ENCODE data around the gene ADAMTS9. TPM values are rescaled to one million over a fixed set of nuclear protein-coding genes. Genes with fewer than 3 reads are reported as not detected.

Gene ADAMTS9
- total and polyA plus RNA-seq, 12 donors = 9.7 to 102 (median 18.6) TPM

DNA sequence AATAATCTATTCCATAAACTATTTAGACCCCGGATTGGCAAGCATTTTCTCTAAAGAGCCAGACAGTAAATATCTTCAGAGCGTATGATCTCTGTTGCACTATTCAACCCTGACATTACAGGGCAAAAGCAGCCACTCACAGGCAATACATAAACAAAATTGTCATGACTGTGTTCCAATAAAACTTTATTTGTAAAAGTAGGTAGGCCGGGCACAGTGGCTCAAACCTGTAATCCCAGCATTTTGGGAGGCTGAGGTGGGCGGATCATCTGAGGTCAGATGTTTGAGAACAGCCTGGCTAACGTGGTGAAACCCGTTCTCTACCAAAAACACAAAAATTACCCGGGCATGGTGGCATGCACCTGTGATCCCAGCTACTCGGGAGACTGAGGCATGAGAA lies 66.5 kb downstream of the ADAMTS9 start:
- H3K9me3 ChIP-seq = no peaks in the 10 kb centered on the region
- no peak for TF ChIP-seq CTCF (IDR thresholded peaks at IDR 0.05)
- H3K4me1 ChIP-seq = peaks cover 0 to 36% (median 10%) of the 10 kb centered on the region in 9 donors
- H3K4me3 ChIP-seq = no peak overlapping the region
- no peak for ATAC-seq
- intact Hi-C loops (cut with DNase I) = no loop called here
- no peak for DNase-seq
- H3K27me3 ChIP-seq = no peaks in the 10 kb centered on the region
- H3K36me3 ChIP-seq = peaks cover 0 to 84% (median 6%) of the 10 kb centered on the region in 9 donors
- H3K27ac ChIP-seq = no peak overlapping the region
- WGBS, 2 donors = 96 to 98% methylated on average over 8 of the region's 8 CpGs

DNA sequence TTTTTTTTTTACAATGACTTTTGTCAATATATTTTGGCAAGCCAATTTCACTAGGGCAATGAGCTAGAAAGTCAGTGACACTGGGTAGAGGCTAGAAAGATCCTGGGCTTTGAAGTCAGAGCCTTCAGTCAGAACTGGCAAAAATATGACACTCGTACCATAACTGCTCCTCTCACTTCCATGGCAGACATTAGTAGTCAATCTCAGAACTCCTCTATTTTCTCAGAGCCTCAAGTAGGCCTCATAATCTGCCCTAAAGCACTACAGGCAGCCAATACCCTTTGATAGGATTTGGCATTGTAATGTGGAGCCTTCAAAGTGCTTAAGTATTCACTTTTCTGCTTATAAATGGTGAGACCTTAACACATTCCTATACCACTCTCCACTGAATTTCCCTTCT lies 67.8 kb downstream of the ADAMTS9 start:
- no peak for TF ChIP-seq CTCF (IDR thresholded peaks at IDR 0.05)
- H3K4me1 ChIP-seq = peaks cover 0 to 48% (median 22%) of the 10 kb centered on the region in 9 donors
- DNase-seq = no peak
- peaks cover 0 to 85% (median 6%) of the 10 kb centered on the region in 9 donors for H3K36me3 ChIP-seq
- no peaks in the 10 kb centered on the region for H3K27me3 ChIP-seq
- no peaks in the 10 kb centered on the region for H3K9me3 ChIP-seq
- H3K4me3 ChIP-seq = no peak overlapping the region
- H3K27ac ChIP-seq = peak overlapping the region in 3 of 10 donors; percentile 1 to 61 (median 53)
- WGBS, 2 donors = 88 to 91% methylated on average over 1 of the region's 1 CpG
- intact Hi-C loops (cut with DNase I) = no loop called here
- no peak for ATAC-seq

GRCh38 chr3:64619216-64619615 lies 68.6 kb downstream of the ADAMTS9 start:
- ATAC-seq (peak in 1 of 8 donors; percentile 59), DNase-seq (no peak)
- H3K4me3 ChIP-seq = no peak overlapping the region
- H3K36me3 ChIP-seq = peaks cover 0 to 86% (median 6%) of the 10 kb centered on the region in 9 donors
- no peaks in the 10 kb centered on the region for H3K27me3 ChIP-seq
- no peak for TF ChIP-seq CTCF (IDR thresholded peaks at IDR 0.05)
- peaks cover 0 to 56% (median 29%) of the 10 kb centered on the region in 9 donors for H3K4me1 ChIP-seq
- intact Hi-C loops (cut with DNase I) = no loop called here
- H3K27ac ChIP-seq = peak overlapping the region in 7 of 10 donors; percentile 1 to 78 (median 43)
- no peaks in the 10 kb centered on the region for H3K9me3 ChIP-seq
- 49 to 56% methylated on average over 5 of the region's 5 CpGs for WGBS, 2 donors

DNA sequence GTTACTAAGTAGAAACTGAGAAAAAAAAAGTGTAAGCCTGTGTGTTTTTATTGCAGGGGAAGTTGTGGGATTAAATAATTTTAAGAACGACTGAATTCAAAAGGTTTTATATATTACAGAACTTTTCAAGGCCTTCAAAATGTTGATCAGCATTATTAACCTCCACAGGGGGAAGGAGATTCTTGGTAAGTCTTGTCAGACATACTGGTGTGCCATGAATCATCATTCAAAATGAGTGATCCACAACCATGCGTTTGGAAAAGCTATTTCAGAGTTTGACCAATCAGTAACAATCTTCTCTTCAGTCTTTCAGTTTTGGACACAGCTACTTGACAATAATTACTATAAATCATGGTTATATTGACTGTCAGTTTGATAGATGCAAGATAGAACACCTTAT lies 70.2 kb downstream of the ADAMTS9 start:
- no peak for DNase-seq
- Histone ChIP-seq H3K9me3 (no peaks in the 10 kb centered on the region), H3K4me1 (peaks cover 6 to 72% (median 40%) of the 10 kb centered on the region in 9 donors), H3K4me3 (no peak overlapping the region), H3K27me3 (no peaks in the 10 kb centered on the region), H3K27ac (peak overlapping the region in 9 of 10 donors; percentile 33 to 78 (median 51)), H3K36me3 (peaks cover 0 to 86% (median 6%) of the 10 kb centered on the region in 9 donors)
- TF ChIP-seq CTCF (IDR thresholded peaks at IDR 0.05) = no peak
- 64 to 75% methylated on average over 2 of the region's 2 CpGs for WGBS, 2 donors
- ATAC-seq = no peak
- intact Hi-C loops (cut with DNase I) = no loop called here
